ENCODE results near the gene SLC43A2. TPM values are rescaled to one million over a fixed set of nuclear protein-coding genes. Genes with fewer than 3 reads are reported as not detected.

SLC43A2 gene
- polyA plus RNA-seq, 1 of the 3 experiments (the other 2 are of a cell fraction): 9.8 TPM

DNA sequence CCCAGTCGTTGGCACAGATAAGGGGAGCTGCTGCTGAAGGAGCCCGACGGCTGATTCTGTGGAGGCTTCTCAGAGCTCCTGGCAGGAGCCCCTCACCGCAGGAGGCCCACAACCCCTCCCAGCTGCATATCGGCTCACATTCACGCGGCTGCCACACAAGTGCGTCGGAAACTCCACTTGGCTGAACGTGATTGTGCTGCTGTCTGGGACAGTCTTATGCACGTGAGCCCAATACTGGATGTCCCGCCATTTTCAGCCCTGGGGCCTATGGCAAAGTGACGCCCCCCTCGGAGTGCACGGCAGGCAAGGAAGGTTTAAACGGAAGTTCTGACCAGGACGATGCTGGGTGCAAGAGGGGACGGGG, 57.3 kb downstream of the SLC43A2 start:
- Histone ChIP-seq H3K9ac (no peak overlapping the region), H3K36me3 (replicated peaks in 1 of 2; ENCODE audit: control insufficient read depth in 1 of 2, insufficient read depth in 2 of 2, low read length in 1 of 2) (no peaks in the 10 kb centered on the region), H3F3A (replicated peaks; ENCODE audit: insufficient read depth) (no peaks in the 10 kb centered on the region), H3K4me2 (no peak overlapping the region), H3K27ac (ENCODE audit: low read depth in 2 of 2, low read length in 1 of 2) (no peak overlapping the region), H3K9me3 (no peaks in the 10 kb centered on the region), H4K20me1 (ENCODE audit: insufficient read depth) (no peaks in the 10 kb centered on the region), H3K4me3 (ENCODE audit: low read depth in 2 of 2, low read length in 1 of 2) (no peak overlapping the region), H3K27me3 (ENCODE audit: insufficient read depth) (no peaks in the 10 kb centered on the region), H3K4me1 (ENCODE audit: control insufficient read depth in 1 of 2, insufficient read depth in 2 of 2, low read depth in 1 of 2, low read length in 1 of 2) (peaks cover 0 to 5% of the 10 kb centered on the region in 2 experiments; a peak in 1 of 4 replicates), H3K79me2 (ENCODE audit: insufficient read depth) (no peaks in the 10 kb centered on the region), H2AFZ (ENCODE audit: low read depth) (no peak overlapping the region), H3K9me2 (no peaks in the 10 kb centered on the region)
- ChIA-PET POLR2A (no interaction called here), CTCF (interaction anchor here (4.1 to 5.6 kb wide), 2 partner anchors 58 to 78 kb away, joined by 42 to 65 read pairs; partner anchors contain the start of genes RILP, SCARF1 and SLC43A2)
- TF ChIP-seq YY1 (IDR thresholded peaks at IDR 0.05; ENCODE audit: low read depth) (no peak), RCOR1 (IDR thresholded peaks at IDR 0.05; ENCODE audit: low read length) (no peak), SMC3 (IDR thresholded peaks at IDR 0.05; ENCODE audit: low read depth, low read length) (no peak), GATA2 (CRISPR knock-in tag; IDR thresholded peaks at IDR 0.05) (no peak), POLR2AphosphoS5 (IDR thresholded peaks at IDR 0.05; ENCODE audit: low read depth, low read length) (no peak), ZBTB33 (IDR thresholded peaks at IDR 0.05; ENCODE audit: borderline replicate concordance, low read depth) (no peak), MAX (IDR thresholded peaks at IDR 0.05; ENCODE audit: low read depth) (no peak), NRF1 (IDR thresholded peaks at IDR 0.05; ENCODE audit: low read depth, low read length) (no peak), NFIC (IDR thresholded peaks at IDR 0.05; ENCODE audit: borderline replicate concordance) (no peak)
- TF ChIP-seq, protein P1, sequence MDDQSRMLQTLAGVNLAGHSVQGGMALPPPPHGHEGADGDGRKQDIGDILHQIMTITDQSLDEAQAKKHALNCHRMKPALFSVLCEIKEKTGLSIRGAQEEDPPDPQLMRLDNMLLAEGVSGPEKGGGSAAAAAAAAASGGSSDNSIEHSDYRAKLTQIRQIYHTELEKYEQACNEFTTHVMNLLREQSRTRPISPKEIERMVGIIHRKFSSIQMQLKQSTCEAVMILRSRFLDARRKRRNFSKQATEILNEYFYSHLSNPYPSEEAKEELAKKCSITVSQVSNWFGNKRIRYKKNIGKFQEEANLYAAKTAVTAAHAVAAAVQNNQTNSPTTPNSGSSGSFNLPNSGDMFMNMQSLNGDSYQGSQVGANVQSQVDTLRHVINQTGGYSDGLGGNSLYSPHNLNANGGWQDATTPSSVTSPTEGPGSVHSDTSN (IDR thresholded peaks at IDR 0.05): no peak
- TF ChIP-seq, protein P2, sequence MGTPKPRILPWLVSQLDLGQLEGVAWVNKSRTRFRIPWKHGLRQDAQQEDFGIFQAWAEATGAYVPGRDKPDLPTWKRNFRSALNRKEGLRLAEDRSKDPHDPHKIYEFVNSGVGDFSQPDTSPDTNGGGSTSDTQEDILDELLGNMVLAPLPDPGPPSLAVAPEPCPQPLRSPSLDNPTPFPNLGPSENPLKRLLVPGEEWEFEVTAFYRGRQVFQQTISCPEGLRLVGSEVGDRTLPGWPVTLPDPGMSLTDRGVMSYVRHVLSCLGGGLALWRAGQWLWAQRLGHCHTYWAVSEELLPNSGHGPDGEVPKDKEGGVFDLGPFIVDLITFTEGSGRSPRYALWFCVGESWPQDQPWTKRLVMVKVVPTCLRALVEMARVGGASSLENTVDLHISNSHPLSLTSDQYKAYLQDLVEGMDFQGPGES (IDR thresholded peaks at IDR 0.05; ENCODE audit: low read depth, low read length): no peak
- TF ChIP-seq, protein P3, sequence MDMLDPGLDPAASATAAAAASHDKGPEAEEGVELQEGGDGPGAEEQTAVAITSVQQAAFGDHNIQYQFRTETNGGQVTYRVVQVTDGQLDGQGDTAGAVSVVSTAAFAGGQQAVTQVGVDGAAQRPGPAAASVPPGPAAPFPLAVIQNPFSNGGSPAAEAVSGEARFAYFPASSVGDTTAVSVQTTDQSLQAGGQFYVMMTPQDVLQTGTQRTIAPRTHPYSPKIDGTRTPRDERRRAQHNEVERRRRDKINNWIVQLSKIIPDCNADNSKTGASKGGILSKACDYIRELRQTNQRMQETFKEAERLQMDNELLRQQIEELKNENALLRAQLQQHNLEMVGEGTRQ (IDR thresholded peaks at IDR 0.05; ENCODE audit: borderline replicate concordance, low read depth, low read length): no peak
- no peak for DNase-seq
- WGBS (ENCODE audit: low lambda C conversion rate): 87% methylated on average over 14 of the region's 18 CpGs

All from SK-N-SH (cell line).